Measurements from ENCODE around the gene FHDC1. TPM values are rescaled to one million over a fixed set of nuclear protein-coding genes. Genes with fewer than 3 reads are reported as not detected.

The FHDC1 gene
- total RNA-seq, 1 experiment from 2014 or later = 18.1 TPM

DNA sequence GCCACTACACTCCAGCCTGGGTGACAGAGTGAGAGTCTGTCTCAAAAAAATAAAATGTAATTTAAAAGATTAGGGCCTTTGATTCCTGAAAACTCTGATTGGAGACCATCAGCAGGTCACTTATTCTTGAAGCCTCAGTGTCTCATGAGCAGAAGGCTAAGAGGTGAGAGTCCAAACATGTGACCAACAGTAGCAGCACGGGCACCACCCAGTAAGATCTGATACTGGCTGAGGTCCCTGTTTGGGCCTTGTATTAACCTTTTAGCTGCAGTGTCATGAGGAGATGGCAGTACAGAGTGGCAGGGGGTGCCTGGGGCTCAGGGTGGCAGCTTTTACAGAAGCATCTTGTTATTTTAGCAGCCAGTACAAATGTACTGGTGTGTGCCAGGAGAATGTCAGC is 89.3 kb downstream of the FHDC1 start (continued):
- TF ChIP-seq, protein P1, sequence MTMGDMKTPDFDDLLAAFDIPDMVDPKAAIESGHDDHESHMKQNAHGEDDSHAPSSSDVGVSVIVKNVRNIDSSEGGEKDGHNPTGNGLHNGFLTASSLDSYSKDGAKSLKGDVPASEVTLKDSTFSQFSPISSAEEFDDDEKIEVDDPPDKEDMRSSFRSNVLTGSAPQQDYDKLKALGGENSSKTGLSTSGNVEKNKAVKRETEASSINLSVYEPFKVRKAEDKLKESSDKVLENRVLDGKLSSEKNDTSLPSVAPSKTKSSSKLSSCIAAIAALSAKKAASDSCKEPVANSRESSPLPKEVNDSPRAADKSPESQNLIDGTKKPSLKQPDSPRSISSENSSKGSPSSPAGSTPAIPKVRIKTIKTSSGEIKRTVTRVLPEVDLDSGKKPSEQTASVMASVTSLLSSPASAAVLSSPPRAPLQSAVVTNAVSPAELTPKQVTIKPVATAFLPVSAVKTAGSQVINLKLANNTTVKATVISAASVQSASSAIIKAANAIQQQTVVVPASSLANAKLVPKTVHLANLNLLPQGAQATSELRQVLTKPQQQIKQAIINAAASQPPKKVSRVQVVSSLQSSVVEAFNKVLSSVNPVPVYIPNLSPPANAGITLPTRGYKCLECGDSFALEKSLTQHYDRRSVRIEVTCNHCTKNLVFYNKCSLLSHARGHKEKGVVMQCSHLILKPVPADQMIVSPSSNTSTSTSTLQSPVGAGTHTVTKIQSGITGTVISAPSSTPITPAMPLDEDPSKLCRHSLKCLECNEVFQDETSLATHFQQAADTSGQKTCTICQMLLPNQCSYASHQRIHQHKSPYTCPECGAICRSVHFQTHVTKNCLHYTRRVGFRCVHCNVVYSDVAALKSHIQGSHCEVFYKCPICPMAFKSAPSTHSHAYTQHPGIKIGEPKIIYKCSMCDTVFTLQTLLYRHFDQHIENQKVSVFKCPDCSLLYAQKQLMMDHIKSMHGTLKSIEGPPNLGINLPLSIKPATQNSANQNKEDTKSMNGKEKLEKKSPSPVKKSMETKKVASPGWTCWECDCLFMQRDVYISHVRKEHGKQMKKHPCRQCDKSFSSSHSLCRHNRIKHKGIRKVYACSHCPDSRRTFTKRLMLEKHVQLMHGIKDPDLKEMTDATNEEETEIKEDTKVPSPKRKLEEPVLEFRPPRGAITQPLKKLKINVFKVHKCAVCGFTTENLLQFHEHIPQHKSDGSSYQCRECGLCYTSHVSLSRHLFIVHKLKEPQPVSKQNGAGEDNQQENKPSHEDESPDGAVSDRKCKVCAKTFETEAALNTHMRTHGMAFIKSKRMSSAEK (CRISPR knock-in tag; IDR thresholded peaks at IDR 0.05; ENCODE audit: borderline replicate concordance) = no peak
- TF ChIP-seq, protein P2, sequence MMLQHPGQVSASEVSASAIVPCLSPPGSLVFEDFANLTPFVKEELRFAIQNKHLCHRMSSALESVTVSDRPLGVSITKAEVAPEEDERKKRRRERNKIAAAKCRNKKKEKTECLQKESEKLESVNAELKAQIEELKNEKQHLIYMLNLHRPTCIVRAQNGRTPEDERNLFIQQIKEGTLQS (CRISPR knock-in tag; conservative IDR thresholded peaks at IDR 0.05) = no peak
- no peak for TF ChIP-seq ZNF423 (CRISPR knock-in tag; IDR thresholded peaks at IDR 0.05)
- TF ChIP-seq, protein P3, sequence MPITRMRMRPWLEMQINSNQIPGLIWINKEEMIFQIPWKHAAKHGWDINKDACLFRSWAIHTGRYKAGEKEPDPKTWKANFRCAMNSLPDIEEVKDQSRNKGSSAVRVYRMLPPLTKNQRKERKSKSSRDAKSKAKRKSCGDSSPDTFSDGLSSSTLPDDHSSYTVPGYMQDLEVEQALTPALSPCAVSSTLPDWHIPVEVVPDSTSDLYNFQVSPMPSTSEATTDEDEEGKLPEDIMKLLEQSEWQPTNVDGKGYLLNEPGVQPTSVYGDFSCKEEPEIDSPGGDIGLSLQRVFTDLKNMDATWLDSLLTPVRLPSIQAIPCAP (CRISPR knock-in tag; IDR thresholded peaks at IDR 0.05) = no peak
- TF ChIP-seq TEAD4 (CRISPR knock-in tag; IDR thresholded peaks at IDR 0.05) = no peak

DNA sequence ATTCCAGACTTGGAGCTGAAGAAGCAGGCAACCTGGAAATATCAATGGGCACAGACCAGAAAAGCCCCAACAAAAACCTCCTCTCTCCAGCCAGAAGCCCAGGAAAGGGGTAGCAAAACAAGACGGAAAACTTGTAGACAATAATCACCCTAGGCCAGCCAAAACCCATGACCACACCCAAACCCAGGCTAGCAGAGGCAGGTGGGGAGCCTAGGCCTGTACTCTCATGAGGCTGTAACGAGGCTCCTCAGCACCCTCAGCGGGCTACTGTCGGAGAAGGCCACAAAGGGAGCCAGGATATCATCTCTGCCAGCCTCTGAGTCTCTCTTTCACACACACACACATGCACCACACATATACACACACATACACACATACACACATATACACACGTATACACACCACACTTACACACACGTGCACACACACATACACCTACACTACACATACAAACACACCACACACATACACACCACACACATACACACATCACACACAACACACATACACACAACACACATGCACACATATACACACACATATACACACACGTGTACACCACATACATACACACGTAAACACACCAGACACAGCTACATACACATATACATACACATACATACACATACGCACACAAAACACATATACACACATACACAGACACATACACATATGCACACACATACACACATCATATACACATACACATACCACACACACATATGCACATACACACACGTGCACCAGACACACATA is 90.6 kb downstream of the FHDC1 start:
- ChIA-PET CTCF (no interaction called here), POLR2A (no interaction called here)
- TF ChIP-seq, protein P4, sequence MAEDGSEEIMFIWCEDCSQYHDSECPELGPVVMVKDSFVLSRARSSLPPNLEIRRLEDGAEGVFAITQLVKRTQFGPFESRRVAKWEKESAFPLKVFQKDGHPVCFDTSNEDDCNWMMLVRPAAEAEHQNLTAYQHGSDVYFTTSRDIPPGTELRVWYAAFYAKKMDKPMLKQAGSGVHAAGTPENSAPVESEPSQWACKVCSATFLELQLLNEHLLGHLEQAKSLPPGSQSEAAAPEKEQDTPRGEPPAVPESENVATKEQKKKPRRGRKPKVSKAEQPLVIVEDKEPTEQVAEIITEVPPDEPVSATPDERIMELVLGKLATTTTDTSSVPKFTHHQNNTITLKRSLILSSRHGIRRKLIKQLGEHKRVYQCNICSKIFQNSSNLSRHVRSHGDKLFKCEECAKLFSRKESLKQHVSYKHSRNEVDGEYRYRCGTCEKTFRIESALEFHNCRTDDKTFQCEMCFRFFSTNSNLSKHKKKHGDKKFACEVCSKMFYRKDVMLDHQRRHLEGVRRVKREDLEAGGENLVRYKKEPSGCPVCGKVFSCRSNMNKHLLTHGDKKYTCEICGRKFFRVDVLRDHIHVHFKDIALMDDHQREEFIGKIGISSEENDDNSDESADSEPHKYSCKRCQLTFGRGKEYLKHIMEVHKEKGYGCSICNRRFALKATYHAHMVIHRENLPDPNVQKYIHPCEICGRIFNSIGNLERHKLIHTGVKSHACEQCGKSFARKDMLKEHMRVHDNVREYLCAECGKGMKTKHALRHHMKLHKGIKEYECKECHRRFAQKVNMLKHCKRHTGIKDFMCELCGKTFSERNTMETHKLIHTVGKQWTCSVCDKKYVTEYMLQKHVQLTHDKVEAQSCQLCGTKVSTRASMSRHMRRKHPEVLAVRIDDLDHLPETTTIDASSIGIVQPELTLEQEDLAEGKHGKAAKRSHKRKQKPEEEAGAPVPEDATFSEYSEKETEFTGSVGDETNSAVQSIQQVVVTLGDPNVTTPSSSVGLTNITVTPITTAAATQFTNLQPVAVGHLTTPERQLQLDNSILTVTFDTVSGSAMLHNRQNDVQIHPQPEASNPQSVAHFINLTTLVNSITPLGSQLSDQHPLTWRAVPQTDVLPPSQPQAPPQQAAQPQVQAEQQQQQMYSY (CRISPR knock-in tag; IDR thresholded peaks at IDR 0.05) = no peak
- TF ChIP-seq NFE2L1 (CRISPR knock-in tag; IDR thresholded peaks at IDR 0.05) = 0 out of 2 replicates have a peak, but pooled peaks have one; percentile 11
- no peak overlapping the region for H3K27ac Mint-ChIP-seq
- H3K36me3 Mint-ChIP-seq = peaks cover 31% of the 10 kb centered on the region
- H3K9me3 Mint-ChIP-seq = peaks cover 31% of the 10 kb centered on the region; the same call in 1 of the 2 replicates
- H3K27me3 Mint-ChIP-seq (ENCODE audit: low read depth) = peaks cover 7% of the 10 kb centered on the region
- ATAC-seq (no peak), DNase-seq (ENCODE audit: low spot score) (no peak)
- H3K4me1 Mint-ChIP-seq = peaks cover 27% of the 10 kb centered on the region
- H3K4me3 Mint-ChIP-seq = no peak overlapping the region

DNA sequence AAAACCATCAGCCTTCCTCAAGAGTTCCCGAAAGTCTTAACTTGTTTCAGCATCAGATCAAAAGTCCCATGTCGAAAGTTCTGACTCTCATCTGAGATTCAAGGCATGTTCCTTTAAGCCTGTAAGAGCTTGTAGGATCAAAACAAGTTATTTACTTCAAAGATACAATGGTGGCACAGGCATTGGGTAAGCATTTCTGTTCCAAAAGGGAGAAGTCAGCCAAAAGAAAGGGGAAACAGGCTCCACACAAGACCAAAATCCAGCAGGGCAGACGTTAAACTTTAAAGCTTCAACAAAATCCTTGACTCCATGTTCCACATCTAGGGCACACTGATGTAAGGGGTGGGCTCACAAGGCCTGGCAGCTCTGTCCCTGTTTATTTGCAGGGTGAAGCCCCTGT is 91.7 kb downstream of the FHDC1 start:
- peaks cover 31% of the 10 kb centered on the region; the same call in 1 of the 2 replicates for H3K9me3 Mint-ChIP-seq
- ATAC-seq = no peak
- ChIA-PET POLR2A (no interaction called here), CTCF (interaction anchor here (1.3 kb wide), 1 partner anchor 55 kb away, joined by 8 read pairs; no protein-coding TSS in a partner anchor)
- peaks cover 7% of the 10 kb centered on the region for H3K27me3 Mint-ChIP-seq (ENCODE audit: low read depth)
- H3K36me3 Mint-ChIP-seq = peaks cover 31% of the 10 kb centered on the region
- DNase-seq (ENCODE audit: low spot score) = no peak
- H3K4me1 Mint-ChIP-seq = peaks cover 18% of the 10 kb centered on the region
- TF ChIP-seq KAT7 (CRISPR knock-in tag; IDR thresholded peaks at IDR 0.05; ENCODE audit: borderline replicate concordance) = no peak
- TF ChIP-seq, protein P5, sequence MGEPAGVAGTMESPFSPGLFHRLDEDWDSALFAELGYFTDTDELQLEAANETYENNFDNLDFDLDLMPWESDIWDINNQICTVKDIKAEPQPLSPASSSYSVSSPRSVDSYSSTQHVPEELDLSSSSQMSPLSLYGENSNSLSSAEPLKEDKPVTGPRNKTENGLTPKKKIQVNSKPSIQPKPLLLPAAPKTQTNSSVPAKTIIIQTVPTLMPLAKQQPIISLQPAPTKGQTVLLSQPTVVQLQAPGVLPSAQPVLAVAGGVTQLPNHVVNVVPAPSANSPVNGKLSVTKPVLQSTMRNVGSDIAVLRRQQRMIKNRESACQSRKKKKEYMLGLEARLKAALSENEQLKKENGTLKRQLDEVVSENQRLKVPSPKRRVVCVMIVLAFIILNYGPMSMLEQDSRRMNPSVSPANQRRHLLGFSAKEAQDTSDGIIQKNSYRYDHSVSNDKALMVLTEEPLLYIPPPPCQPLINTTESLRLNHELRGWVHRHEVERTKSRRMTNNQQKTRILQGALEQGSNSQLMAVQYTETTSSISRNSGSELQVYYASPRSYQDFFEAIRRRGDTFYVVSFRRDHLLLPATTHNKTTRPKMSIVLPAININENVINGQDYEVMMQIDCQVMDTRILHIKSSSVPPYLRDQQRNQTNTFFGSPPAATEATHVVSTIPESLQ (CRISPR knock-in tag; IDR thresholded peaks at IDR 0.05) = no peak
- no peak overlapping the region for H3K4me3 Mint-ChIP-seq
- no peak overlapping the region for H3K27ac Mint-ChIP-seq

Measured in WTC11 (cell line).